Adipocyte (in vitro differentiated cells): ENCODE results near the gene GNL2.
A peak's percentile ranks its signal among the peaks of the same experiment; 100 is the strongest.

Source experiments
- DNase-seq: peaks from one replicate; pipeline ENCODE4 v3.0.0-alpha.2; 2015; ENCODE audit warnings: low read depth
- H3K27me3 ChIP-seq: replicated peaks from 2 replicates; pipeline ENCODE4 v1.7.0; 2013; ENCODE audit warnings: mild to moderate bottlenecking, low read length, moderate library complexity; ENCODE audit not compliant: control insufficient read depth, insufficient read depth
- H3K36me3 ChIP-seq: 2 replicates; pipeline ENCODE4 v1.7.0; 2013; ENCODE audit warnings: low read length, mild to moderate bottlenecking, moderate library complexity; ENCODE audit not compliant: control insufficient read depth, insufficient read depth, severe bottlenecking
- H3K4me1 ChIP-seq: 2 replicates; pipeline ENCODE4 v1.7.0; 2013; ENCODE audit warnings: mild to moderate bottlenecking, low read length, moderate library complexity; ENCODE audit not compliant: control insufficient read depth, insufficient read depth
- H3K4me3 ChIP-seq: 2 replicates; pipeline ENCODE4 v1.7.0; 2013; ENCODE audit warnings: mild to moderate bottlenecking, low read length, moderate library complexity
- H3K9ac ChIP-seq: 2 replicates; pipeline ENCODE4 v1.7.0; 2013; ENCODE audit warnings: mild to moderate bottlenecking, low read length, moderate library complexity
- H3K9me3 ChIP-seq: 2 replicates; pipeline ENCODE4 v1.7.0; 2013; ENCODE audit warnings: mild to moderate bottlenecking, low read length, moderate library complexity; ENCODE audit not compliant: control insufficient read depth

The GNL2 gene

GRCh38 chr1:37595440-37596181, at the start of gene GNL2:
Gene GNL2 (minus strand): TSS chr1:37595937. CDS start chr1:37595822, 115 bp downstream.
- Histone ChIP-seq H3K9me3 (no peaks in the 10 kb centered on the region), H3K27me3 (no peaks in the 10 kb centered on the region), H3K9ac (peak within 1 kb of the TSS; percentile 98), H3K4me1 (peaks cover 35% of the 10 kb centered on the region), H3K36me3 (peaks cover 20% of the 10 kb centered on the region), H3K4me3 (peak within 1 kb of the TSS; percentile 100)
- peak; percentile 100 for DNase-seq

- Histone ChIP-seq H3K4me3 (no peak overlapping the region), H3K9me3 (peaks cover 29% of the 10 kb centered on the region), H3K9ac (no peak overlapping the region), H3K27me3 (peaks cover 55% of the 10 kb centered on the region), H3K4me1 (no peaks in the 10 kb centered on the region), H3K36me3 (no peaks in the 10 kb centered on the region)
- DNase-seq, result no peak
These were observed 45.3 kb upstream of the GNL2 start for GRCh38 chr1:37641059-37641458.

GRCh38 chr1:37636435-37636834, 40.7 kb upstream of the GNL2 start:
- Histone ChIP-seq H3K4me3 (no peak overlapping the region), H3K36me3 (no peaks in the 10 kb centered on the region), H3K27me3 (peaks cover 71% of the 10 kb centered on the region), H3K9ac (no peak overlapping the region), H3K9me3 (peaks cover 9% of the 10 kb centered on the region), H3K4me1 (no peaks in the 10 kb centered on the region)
- no peak for DNase-seq

GRCh38 chr1:37634992-37635902, 39.5 kb upstream of the GNL2 start:
- H3K4me1 ChIP-seq, result no peaks in the 10 kb centered on the region
- H3K9ac ChIP-seq, result no peak overlapping the region
- DNase-seq, result peak; percentile 2
- H3K4me3 ChIP-seq, result no peak overlapping the region
- no peaks in the 10 kb centered on the region for H3K36me3 ChIP-seq
- peaks cover 77% of the 10 kb centered on the region for H3K27me3 ChIP-seq
- H3K9me3 ChIP-seq, result no peaks in the 10 kb centered on the region

GRCh38 chr1:37634244-37634991, 38.7 kb upstream of the GNL2 start, which contains the start of gene RSPO1:
Gene RSPO1 (minus strand): TSS chr1:37634892. CDS start chr1:37629661, 5,231 bp downstream.
- no peaks in the 10 kb centered on the region for H3K4me1 ChIP-seq
- DNase-seq, result peak; percentile 75
- H3K27me3 ChIP-seq, result peaks cover 81% of the 10 kb centered on the region
- H3K9me3 ChIP-seq, result no peaks in the 10 kb centered on the region
- no peak within 1 kb of the TSS for H3K9ac ChIP-seq
- H3K4me3 ChIP-seq, result no peak within 1 kb of the TSS
- H3K36me3 ChIP-seq, result no peaks in the 10 kb centered on the region

GRCh38 chr1:37633938-37634243, 38.2 kb upstream of the GNL2 start:
- Histone ChIP-seq H3K27me3 (peaks cover 82% of the 10 kb centered on the region), H3K9ac (no peak overlapping the region), H3K4me1 (no peaks in the 10 kb centered on the region), H3K36me3 (no peaks in the 10 kb centered on the region), H3K4me3 (no peak overlapping the region), H3K9me3 (no peaks in the 10 kb centered on the region)
- no peak for DNase-seq

- peaks cover 82% of the 10 kb centered on the region for H3K27me3 ChIP-seq
- no peak overlapping the region for H3K9ac ChIP-seq
- no peak for DNase-seq
- no peaks in the 10 kb centered on the region for H3K4me1 ChIP-seq
- H3K36me3 ChIP-seq, result no peaks in the 10 kb centered on the region
- no peaks in the 10 kb centered on the region for H3K9me3 ChIP-seq
- no peak overlapping the region for H3K4me3 ChIP-seq
These were observed 37.6 kb upstream of the GNL2 start for GRCh38 chr1:37633040-37633937.

GRCh38 chr1:37631036-37631435, 35.3 kb upstream of the GNL2 start:
- Histone ChIP-seq H3K27me3 (peaks cover 90% of the 10 kb centered on the region), H3K9me3 (no peaks in the 10 kb centered on the region), H3K4me3 (no peak overlapping the region), H3K4me1 (no peaks in the 10 kb centered on the region), H3K9ac (no peak overlapping the region), H3K36me3 (no peaks in the 10 kb centered on the region)
- DNase-seq, result no peak

- DNase-seq, result no peak
- no peaks in the 10 kb centered on the region for H3K4me1 ChIP-seq
- H3K9ac ChIP-seq, result no peak overlapping the region
- H3K27me3 ChIP-seq, result peaks cover 88% of the 10 kb centered on the region
- no peaks in the 10 kb centered on the region for H3K9me3 ChIP-seq
- H3K36me3 ChIP-seq, result no peaks in the 10 kb centered on the region
- no peak overlapping the region for H3K4me3 ChIP-seq
These were observed 34.8 kb upstream of the GNL2 start for GRCh38 chr1:37630426-37631028.

GRCh38 chr1:37629726-37630425, 34.1 kb upstream of the GNL2 start:
- Histone ChIP-seq H3K4me1 (no peaks in the 10 kb centered on the region), H3K4me3 (no peak overlapping the region), H3K27me3 (peaks cover 86% of the 10 kb centered on the region), H3K9ac (no peak overlapping the region), H3K9me3 (no peaks in the 10 kb centered on the region), H3K36me3 (no peaks in the 10 kb centered on the region)
- DNase-seq, result no peak
